SJCRH30 (cell line): ENCODE measurements around the gene STX8. TPM values are rescaled to one million over a fixed set of nuclear protein-coding genes. Genes with fewer than 3 reads are reported as not detected.

Source experiments
- DNase-seq, 2 experiments: peaks; one replicate each; pipeline ENCODE4 v3.0.0-alpha.2; 2015 to 2020
- H3K27ac ChIP-seq: fragments of 250-450 bp; sonication (Bioruptor Pico); 2 replicates; pipeline ENCODE4 v1.5.1; 2020; ENCODE audit warnings: mild to moderate bottlenecking, moderate library complexity
- H3K27me3 ChIP-seq: fragments of 250-450 bp; sonication (Bioruptor Pico); 2 replicates; pipeline ENCODE4 v1.5.1; 2020; ENCODE audit warnings: mild to moderate bottlenecking, moderate library complexity
- H3K36me3 ChIP-seq: fragments of 250-450 bp; sonication (Bioruptor Pico); 2 replicates; pipeline ENCODE4 v1.5.1; 2020; ENCODE audit warnings: mild to moderate bottlenecking, moderate library complexity
- H3K4me1 ChIP-seq: fragments of 250-450 bp; sonication (Bioruptor Pico); 2 replicates; pipeline ENCODE4 v1.5.1; 2020; ENCODE audit warnings: mild to moderate bottlenecking, moderate library complexity
- H3K4me3 ChIP-seq: fragments of 250-450 bp; sonication (Bioruptor Pico); 2 replicates; pipeline ENCODE4 v1.5.1; 2020; ENCODE audit warnings: mild to moderate bottlenecking, moderate library complexity
- H3K9me3 ChIP-seq: fragments of 250-450 bp; sonication (Bioruptor Pico); replicated peaks from 2 replicates; pipeline ENCODE4 v1.5.1; 2020; ENCODE audit warnings: mild to moderate bottlenecking, moderate library complexity
- total RNA-seq: library from RNA; depleted of rRNA; stranded (reverse); fragments of >200 nt; shearing (Covaris generic); gene quantifications from 2 replicates; pipeline ENCODE4 v1.2.3, GENCODE V29; 2014

Gene STX8
- total RNA-seq, 1 experiment from 2014 or later = 47.1 TPM

- no peaks in the 10 kb centered on the region for H3K9me3 ChIP-seq
- DNase-seq = no peak
- H3K4me1 ChIP-seq = no peaks in the 10 kb centered on the region
- no peak overlapping the region for H3K27ac ChIP-seq
- H3K36me3 ChIP-seq = no peaks in the 10 kb centered on the region
- no peak overlapping the region for H3K4me3 ChIP-seq
- H3K27me3 ChIP-seq = no peaks in the 10 kb centered on the region
Observed at GRCh38 chr17:9324864-9325263, 250.8 kb downstream of the STX8 start.

- no peak overlapping the region for H3K27ac ChIP-seq
- no peaks in the 10 kb centered on the region for H3K36me3 ChIP-seq
- DNase-seq = peak in 1 of 2 experiments; percentile 16
- no peaks in the 10 kb centered on the region for H3K9me3 ChIP-seq
- H3K4me3 ChIP-seq = no peak overlapping the region
- no peaks in the 10 kb centered on the region for H3K4me1 ChIP-seq
- no peaks in the 10 kb centered on the region for H3K27me3 ChIP-seq
Observed at GRCh38 chr17:9322326-9322725, 253.3 kb downstream of the STX8 start.

GRCh38 chr17:9321890-9322289 is 253.7 kb downstream of the STX8 start:
- Histone ChIP-seq H3K27ac (no peak overlapping the region), H3K9me3 (no peaks in the 10 kb centered on the region), H3K4me3 (no peak overlapping the region), H3K27me3 (no peaks in the 10 kb centered on the region), H3K36me3 (no peaks in the 10 kb centered on the region), H3K4me1 (no peaks in the 10 kb centered on the region)
- no peak for DNase-seq

GRCh38 chr17:9315360-9315759 is 260.3 kb downstream of the STX8 start:
- no peak for DNase-seq
- H3K36me3 ChIP-seq = no peaks in the 10 kb centered on the region
- no peak overlapping the region for H3K4me3 ChIP-seq
- no peaks in the 10 kb centered on the region for H3K27me3 ChIP-seq
- H3K4me1 ChIP-seq = peaks cover 5% of the 10 kb centered on the region; the same call in 1 of the 2 replicates
- no peaks in the 10 kb centered on the region for H3K9me3 ChIP-seq
- H3K27ac ChIP-seq = no peak overlapping the region

GRCh38 chr17:9313346-9313745 is 262.3 kb downstream of the STX8 start:
- H3K4me1 ChIP-seq = peaks cover 5% of the 10 kb centered on the region; the same call in 1 of the 2 replicates
- no peak overlapping the region for H3K27ac ChIP-seq
- no peak overlapping the region for H3K4me3 ChIP-seq
- H3K36me3 ChIP-seq = no peaks in the 10 kb centered on the region
- no peaks in the 10 kb centered on the region for H3K9me3 ChIP-seq
- H3K27me3 ChIP-seq = no peaks in the 10 kb centered on the region
- peak; percentile 28 to 60 for DNase-seq

GRCh38 chr17:9309216-9309615 is 266.4 kb downstream of the STX8 start:
- no peaks in the 10 kb centered on the region for H3K27me3 ChIP-seq
- no peak overlapping the region for H3K27ac ChIP-seq
- H3K9me3 ChIP-seq = no peaks in the 10 kb centered on the region
- H3K36me3 ChIP-seq = no peaks in the 10 kb centered on the region
- no peak overlapping the region for H3K4me3 ChIP-seq
- H3K4me1 ChIP-seq = peaks cover 5% of the 10 kb centered on the region; the same call in 1 of the 2 replicates
- no peak for DNase-seq

- Histone ChIP-seq H3K9me3 (no peaks in the 10 kb centered on the region), H3K36me3 (no peaks in the 10 kb centered on the region), H3K27me3 (no peaks in the 10 kb centered on the region), H3K4me3 (no peak overlapping the region), H3K27ac (no peak overlapping the region), H3K4me1 (no peaks in the 10 kb centered on the region)
- DNase-seq = no peak
Observed at GRCh38 chr17:9308069-9308468, 267.6 kb downstream of the STX8 start.

GRCh38 chr17:9307313-9307998 is 268.2 kb downstream of the STX8 start:
- Histone ChIP-seq H3K27ac (no peak overlapping the region), H3K9me3 (no peaks in the 10 kb centered on the region), H3K27me3 (no peaks in the 10 kb centered on the region), H3K36me3 (no peaks in the 10 kb centered on the region), H3K4me3 (no peak overlapping the region), H3K4me1 (no peaks in the 10 kb centered on the region)
- DNase-seq = no peak

- no peak for DNase-seq
- no peak overlapping the region for H3K27ac ChIP-seq
Observed at GRCh38 chr17:9306086-9306485, 269.5 kb downstream of the STX8 start.

GRCh38 chr17:9299695-9300094 is 275.9 kb downstream of the STX8 start:
- Histone ChIP-seq H3K4me3 (no peak overlapping the region), H3K9me3 (no peaks in the 10 kb centered on the region), H3K27me3 (no peaks in the 10 kb centered on the region), H3K36me3 (no peaks in the 10 kb centered on the region), H3K4me1 (no peaks in the 10 kb centered on the region), H3K27ac (no peak overlapping the region)
- DNase-seq = no peak

More at GRCh38 chr17:9306086-9306485, 269.5 kb downstream of the STX8 start:
- Histone ChIP-seq H3K27me3 (no peaks in the 10 kb centered on the region), H3K36me3 (no peaks in the 10 kb centered on the region), H3K9me3 (no peaks in the 10 kb centered on the region), H3K4me3 (no peak overlapping the region), H3K4me1 (no peaks in the 10 kb centered on the region)

- Histone ChIP-seq H3K9me3 (no peaks in the 10 kb centered on the region), H3K36me3 (no peaks in the 10 kb centered on the region), H3K4me3 (no peak overlapping the region), H3K4me1 (no peaks in the 10 kb centered on the region), H3K27ac (no peak overlapping the region), H3K27me3 (no peaks in the 10 kb centered on the region)
- peak in 1 of 2 experiments; percentile 6 for DNase-seq
Observed at GRCh38 chr17:9298776-9299295, 276.8 kb downstream of the STX8 start.

GRCh38 chr17:9298135-9298534 is 277.5 kb downstream of the STX8 start:
- Histone ChIP-seq H3K27me3 (no peaks in the 10 kb centered on the region), H3K9me3 (no peaks in the 10 kb centered on the region), H3K4me1 (no peaks in the 10 kb centered on the region), H3K27ac (no peak overlapping the region), H3K36me3 (no peaks in the 10 kb centered on the region), H3K4me3 (no peak overlapping the region)
- DNase-seq = no peak

- Histone ChIP-seq H3K36me3 (no peaks in the 10 kb centered on the region), H3K9me3 (no peaks in the 10 kb centered on the region), H3K4me3 (no peak overlapping the region), H3K4me1 (no peaks in the 10 kb centered on the region), H3K27ac (no peak overlapping the region), H3K27me3 (no peaks in the 10 kb centered on the region)
- DNase-seq = no peak
Observed at GRCh38 chr17:9294661-9295210, 280.9 kb downstream of the STX8 start.

GRCh38 chr17:9292561-9292941 is 283.1 kb downstream of the STX8 start:
- no peak for DNase-seq

GRCh38 chr17:9291912-9292560 is 283.6 kb downstream of the STX8 start:
- Histone ChIP-seq H3K4me1 (no peaks in the 10 kb centered on the region), H3K27ac (no peak overlapping the region)

More at GRCh38 chr17:9292561-9292941, 283.1 kb downstream of the STX8 start:
- Histone ChIP-seq H3K27me3 (no peaks in the 10 kb centered on the region), H3K4me3 (no peak overlapping the region), H3K4me1 (no peaks in the 10 kb centered on the region), H3K36me3 (no peaks in the 10 kb centered on the region), H3K9me3 (no peaks in the 10 kb centered on the region), H3K27ac (no peak overlapping the region)

More at GRCh38 chr17:9291912-9292560, 283.6 kb downstream of the STX8 start:
- Histone ChIP-seq H3K27me3 (no peaks in the 10 kb centered on the region), H3K9me3 (no peaks in the 10 kb centered on the region), H3K4me3 (no peak overlapping the region), H3K36me3 (no peaks in the 10 kb centered on the region)
- peak; percentile 27 to 59 for DNase-seq
